D721Med (cell line): ENCODE measurements around the gene THSD4.
A peak's percentile ranks its signal among the peaks of the same experiment; 100 is the strongest.
"Not testable (repeated sequence)": the region's sequence is repeated elsewhere in the genome, so short reads cannot be mapped to it uniquely, and the experiment has no call there.

ENCODE experiments used
- DNase-seq: peaks from one replicate; pipeline ENCODE4 v3.0.0; 2011; ENCODE audit warnings: low spot score; ENCODE audit not compliant: insufficient read length
- FAIRE-seq: peaks from 2 replicates; lab custom pipeline; 2011; peaks lifted over from hg19 to GRCh38; lab: Jason Lieb, UNC
- CTCF ChIP-seq: IDR thresholded peaks from 2 replicates; pipeline ENCODE4 v1.5.1; 2012; ENCODE audit warnings: mild to moderate bottlenecking, control low read depth; ENCODE audit not compliant: insufficient read depth; ENCODE audit errors: missing control alignments

Gene THSD4

GRCh38 chr15:71207141-71207540 is 91.9 kb downstream of the THSD4 start:
- no peak for FAIRE-seq

GRCh38 chr15:71212146-71212545 is 96.9 kb downstream of the THSD4 start:
- no peak for DNase-seq
- TF ChIP-seq CTCF: no peak
- FAIRE-seq: no peak

More at GRCh38 chr15:71207141-71207540, 91.9 kb downstream of the THSD4 start:
- no peak for DNase-seq
- TF ChIP-seq CTCF: no peak

GRCh38 chr15:71213943-71214342 is 98.7 kb downstream of the THSD4 start:
- not testable (repeated sequence) for FAIRE-seq, DNase-seq

GRCh38 chr15:71215126-71215894 is 100.0 kb downstream of the THSD4 start:
- FAIRE-seq: no peak
- no peak for TF ChIP-seq CTCF
- DNase-seq: no peak

- TF ChIP-seq CTCF: no peak
- no peak for FAIRE-seq
- no peak for DNase-seq
Measured at GRCh38 chr15:71218272-71218805, 103.1 kb downstream of the THSD4 start.

GRCh38 chr15:71219101-71219500 is 103.8 kb downstream of the THSD4 start:
- no peak for DNase-seq
- FAIRE-seq: no peak
- no peak for TF ChIP-seq CTCF

GRCh38 chr15:71219645-71220044 is 104.4 kb downstream of the THSD4 start:
- FAIRE-seq (peak; percentile 84), DNase-seq (peak; percentile 64)
- no peak for TF ChIP-seq CTCF

GRCh38 chr15:71220828-71221227 is 105.6 kb downstream of the THSD4 start:
- TF ChIP-seq CTCF: no peak
- FAIRE-seq (no peak), DNase-seq (no peak)
